PC-9 (cell line): ENCODE data around the gene ISM1.

ENCODE experiments used
- EZH2 ChIP-seq: fragments of 200-600 bp; sonication (generic); IDR thresholded peaks from 2 replicates; pipeline ENCODE4 v1.8.0; 2017; ENCODE audit warnings: antibody characterized with exemption, low read depth
- TF ChIP-seq, protein P1 (sequence below): fragments of 200-600 bp; sonication (generic); conservative IDR thresholded peaks from 2 replicates; pipeline ENCODE4 v1.6.1; 2017; ENCODE audit warnings: mixed run types, antibody characterized with exemption, mild to moderate bottlenecking, moderate library complexity

DNA sequence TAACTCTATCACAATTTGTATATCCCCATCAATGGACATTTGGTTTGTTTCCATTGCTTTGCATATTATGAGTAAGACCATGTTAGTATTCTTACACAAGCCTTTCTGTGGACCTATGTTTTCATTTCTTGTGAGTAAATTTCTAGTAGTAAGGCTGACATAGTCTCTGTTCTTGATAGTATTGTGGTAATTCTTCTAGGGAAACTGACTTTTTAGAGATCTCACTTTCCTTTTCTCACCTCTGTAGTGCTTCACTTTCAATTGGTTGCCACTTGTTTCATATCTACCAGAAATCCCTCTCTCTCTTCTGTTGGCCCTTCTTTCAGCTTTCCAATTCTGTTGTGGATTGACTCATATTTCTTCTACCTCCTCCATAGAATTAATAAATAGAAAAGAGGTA is 8.5 kb downstream of the ISM1 start:
- TF ChIP-seq, protein P1, sequence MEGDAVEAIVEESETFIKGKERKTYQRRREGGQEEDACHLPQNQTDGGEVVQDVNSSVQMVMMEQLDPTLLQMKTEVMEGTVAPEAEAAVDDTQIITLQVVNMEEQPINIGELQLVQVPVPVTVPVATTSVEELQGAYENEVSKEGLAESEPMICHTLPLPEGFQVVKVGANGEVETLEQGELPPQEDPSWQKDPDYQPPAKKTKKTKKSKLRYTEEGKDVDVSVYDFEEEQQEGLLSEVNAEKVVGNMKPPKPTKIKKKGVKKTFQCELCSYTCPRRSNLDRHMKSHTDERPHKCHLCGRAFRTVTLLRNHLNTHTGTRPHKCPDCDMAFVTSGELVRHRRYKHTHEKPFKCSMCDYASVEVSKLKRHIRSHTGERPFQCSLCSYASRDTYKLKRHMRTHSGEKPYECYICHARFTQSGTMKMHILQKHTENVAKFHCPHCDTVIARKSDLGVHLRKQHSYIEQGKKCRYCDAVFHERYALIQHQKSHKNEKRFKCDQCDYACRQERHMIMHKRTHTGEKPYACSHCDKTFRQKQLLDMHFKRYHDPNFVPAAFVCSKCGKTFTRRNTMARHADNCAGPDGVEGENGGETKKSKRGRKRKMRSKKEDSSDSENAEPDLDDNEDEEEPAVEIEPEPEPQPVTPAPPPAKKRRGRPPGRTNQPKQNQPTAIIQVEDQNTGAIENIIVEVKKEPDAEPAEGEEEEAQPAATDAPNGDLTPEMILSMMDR = no peak
- TF ChIP-seq EZH2 = no peak
